Hepatocyte (in vitro differentiated cells): ENCODE measurements around the gene MYH11.

Source experiments
- CTCF ChIP-seq: fragments of 200-600 bp; sonication (generic); IDR thresholded peaks from 2 replicates; pipeline ENCODE4 v1.5.1; 2016; ENCODE audit warnings: antibody characterized with exemption, mild to moderate bottlenecking; ENCODE audit not compliant: poor library complexity
- EZH2 ChIP-seq: fragments of 200-600 bp; sonication (generic); IDR thresholded peaks from 2 replicates; pipeline ENCODE4 v1.6.1; 2016; ENCODE audit warnings: antibody characterized with exemption, mild to moderate bottlenecking, borderline replicate concordance

- TF ChIP-seq CTCF (no peak), EZH2 (no peak)
Measured at GRCh38 chr16:15846510-15846909, 10.3 kb downstream of the MYH11 start.
